DOHH2 (cell line): ENCODE results near the gene SDC4.

ENCODE experiments used
- H3F3A ChIP-seq: fragments of 200-600 bp; sonication (generic), shearing (Covaris generic); 2 replicates; pipeline ENCODE4 v1.6.0; 2016; ENCODE audit warnings: antibody characterized with exemption, mild to moderate bottlenecking; ENCODE audit not compliant: control insufficient read depth, insufficient read depth
- H3K27ac ChIP-seq: fragments of 200-600 bp; sonication (generic); 2 replicates; pipeline ENCODE4 v1.5.1; 2014; ENCODE audit warnings: low read depth, mild to moderate bottlenecking, low read length, moderate library complexity
- H3K27me3 ChIP-seq: fragments of 200-600 bp; sonication (generic); 2 replicates; pipeline ENCODE4 v1.6.1; 2014; ENCODE audit warnings: mild to moderate bottlenecking, low read length, mixed read lengths; ENCODE audit not compliant: control insufficient read depth
- H3K36me3 ChIP-seq: fragments of 200-600 bp; sonication (generic); 2 replicates; pipeline ENCODE4 v1.6.1; 2014; ENCODE audit warnings: mild to moderate bottlenecking, low read length, moderate library complexity, mixed read lengths; ENCODE audit not compliant: control insufficient read depth
- H3K4me1 ChIP-seq: fragments of 200-600 bp; sonication (generic); 2 replicates; pipeline ENCODE4 v1.6.1; 2014; ENCODE audit warnings: mild to moderate bottlenecking, low read length, mixed read lengths; ENCODE audit not compliant: control insufficient read depth
- H3K4me2 ChIP-seq: fragments of 200-600 bp; sonication (generic); 2 replicates; pipeline ENCODE4 v1.6.0; 2014; ENCODE audit warnings: mild to moderate bottlenecking, low read length, moderate library complexity
- H3K4me3 ChIP-seq: fragments of 200-600 bp; sonication (generic); 2 replicates; pipeline ENCODE4 v1.5.1; 2014; ENCODE audit warnings: mild to moderate bottlenecking, low read length, mixed read lengths
- H3K79me2 ChIP-seq: fragments of 200-600 bp; sonication (generic); 2 replicates; pipeline ENCODE4 v1.6.1; 2014; ENCODE audit warnings: mild to moderate bottlenecking, low read length, mixed read lengths; ENCODE audit not compliant: control insufficient read depth
- H3K9me2 ChIP-seq: fragments of 200-600 bp; sonication (generic); replicated peaks from 2 replicates; pipeline ENCODE4 v1.6.1; 2014; ENCODE audit warnings: mild to moderate bottlenecking, low read length, mixed read lengths; ENCODE audit not compliant: control insufficient read depth
- H3K9me3 ChIP-seq: fragments of 200-600 bp; sonication (generic); 2 replicates; pipeline ENCODE4 v1.6.1; 2014; ENCODE audit warnings: antibody characterized with exemption, low read length, mixed read lengths; ENCODE audit not compliant: control insufficient read depth, insufficient read depth
- H4K20me1 ChIP-seq: fragments of 200-600 bp; sonication (generic); 2 replicates; pipeline ENCODE4 v1.6.0; 2014; ENCODE audit warnings: low read depth, mild to moderate bottlenecking, antibody characterized with exemption, low read length, moderate library complexity; ENCODE audit not compliant: control insufficient read depth, insufficient read depth
- EZH2phosphoT487 ChIP-seq: fragments of 200-600 bp; sonication (generic); IDR thresholded peaks from 2 replicates; pipeline ENCODE4 v1.6.1; 2017; ENCODE audit warnings: borderline replicate concordance, mild to moderate bottlenecking, antibody characterized with exemption, low read length, moderate library complexity, mixed read lengths
- TF ChIP-seq, protein P1 (sequence below): fragments of 200-600 bp; sonication (generic); IDR thresholded peaks from one replicate; pipeline ENCODE4 v1.5.1; 2014; ENCODE audit warnings: antibody characterized with exemption, mild to moderate bottlenecking, low read depth, low read length; ENCODE audit not compliant: poor library complexity, severe bottlenecking

SDC4 gene

DNA sequence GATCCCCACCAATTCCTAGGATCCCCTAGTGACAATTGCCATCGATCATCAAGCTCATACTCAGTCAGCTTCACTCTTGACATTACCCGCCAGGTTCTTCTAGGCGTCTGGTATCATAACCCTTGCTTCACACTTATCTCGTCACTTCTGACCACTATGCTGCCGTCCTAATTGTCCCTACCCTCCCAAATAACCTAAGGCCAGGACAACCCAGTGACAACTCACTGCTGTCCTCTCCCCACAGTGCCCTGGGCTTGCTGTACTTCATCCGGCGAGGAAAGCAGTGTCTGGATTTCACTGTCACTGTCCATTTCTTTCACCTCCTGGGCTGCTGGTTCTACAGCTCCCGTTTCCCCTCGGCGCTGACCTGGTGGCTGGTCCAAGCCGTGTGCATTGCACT, 18.4 kb upstream of the SDC4 start:
- peaks cover 38% of the 10 kb centered on the region for H3K79me2 ChIP-seq
- no peak overlapping the region for H3K27ac ChIP-seq
- no peak overlapping the region; the same call in 1 of the 2 replicates for H3K4me2 ChIP-seq
- H3K9me2 ChIP-seq: no peaks in the 10 kb centered on the region
- H3F3A ChIP-seq: peaks cover 26% of the 10 kb centered on the region
- no peaks in the 10 kb centered on the region for H3K9me3 ChIP-seq
- no peaks in the 10 kb centered on the region for H3K27me3 ChIP-seq
- H3K36me3 ChIP-seq: peaks cover 43% of the 10 kb centered on the region
- H4K20me1 ChIP-seq: peaks cover 19% of the 10 kb centered on the region
- H3K4me3 ChIP-seq: no peak overlapping the region
- TF ChIP-seq, protein P1, sequence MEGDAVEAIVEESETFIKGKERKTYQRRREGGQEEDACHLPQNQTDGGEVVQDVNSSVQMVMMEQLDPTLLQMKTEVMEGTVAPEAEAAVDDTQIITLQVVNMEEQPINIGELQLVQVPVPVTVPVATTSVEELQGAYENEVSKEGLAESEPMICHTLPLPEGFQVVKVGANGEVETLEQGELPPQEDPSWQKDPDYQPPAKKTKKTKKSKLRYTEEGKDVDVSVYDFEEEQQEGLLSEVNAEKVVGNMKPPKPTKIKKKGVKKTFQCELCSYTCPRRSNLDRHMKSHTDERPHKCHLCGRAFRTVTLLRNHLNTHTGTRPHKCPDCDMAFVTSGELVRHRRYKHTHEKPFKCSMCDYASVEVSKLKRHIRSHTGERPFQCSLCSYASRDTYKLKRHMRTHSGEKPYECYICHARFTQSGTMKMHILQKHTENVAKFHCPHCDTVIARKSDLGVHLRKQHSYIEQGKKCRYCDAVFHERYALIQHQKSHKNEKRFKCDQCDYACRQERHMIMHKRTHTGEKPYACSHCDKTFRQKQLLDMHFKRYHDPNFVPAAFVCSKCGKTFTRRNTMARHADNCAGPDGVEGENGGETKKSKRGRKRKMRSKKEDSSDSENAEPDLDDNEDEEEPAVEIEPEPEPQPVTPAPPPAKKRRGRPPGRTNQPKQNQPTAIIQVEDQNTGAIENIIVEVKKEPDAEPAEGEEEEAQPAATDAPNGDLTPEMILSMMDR: no peak
- TF ChIP-seq EZH2phosphoT487: no peak
- peaks cover 67% of the 10 kb centered on the region for H3K4me1 ChIP-seq

DNA sequence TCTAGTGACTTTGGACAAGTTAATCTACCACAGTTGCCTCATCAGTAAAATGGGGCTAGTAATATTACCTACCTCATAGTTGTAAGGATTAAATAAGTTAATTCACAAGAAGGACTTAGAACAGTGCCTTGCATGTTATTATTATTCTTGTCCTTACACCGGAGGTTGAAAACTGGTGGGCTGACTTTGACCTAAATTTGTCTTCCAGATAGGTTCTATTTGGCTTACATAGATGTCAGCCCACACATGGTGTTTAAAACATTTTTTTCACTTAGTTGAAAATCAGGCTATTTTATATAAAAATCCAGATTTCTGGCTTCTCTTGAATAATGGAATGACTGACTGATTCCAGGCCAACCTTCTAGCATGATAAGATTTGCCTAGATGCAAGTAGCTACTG, 18.0 kb upstream of the SDC4 start:
- peaks cover 38% of the 10 kb centered on the region for H3K79me2 ChIP-seq
- H3K27me3 ChIP-seq: no peaks in the 10 kb centered on the region
- no peak overlapping the region for H3K4me2 ChIP-seq
- peaks cover 71% of the 10 kb centered on the region for H3K4me1 ChIP-seq
- H3K27ac ChIP-seq: no peak overlapping the region
- peaks cover 21% of the 10 kb centered on the region for H3F3A ChIP-seq
- no peaks in the 10 kb centered on the region for H3K9me2 ChIP-seq
- H3K36me3 ChIP-seq: peaks cover 43% of the 10 kb centered on the region
- peaks cover 19% of the 10 kb centered on the region for H4K20me1 ChIP-seq
- TF ChIP-seq, protein P1: no peak
- TF ChIP-seq EZH2phosphoT487: no peak
- no peak overlapping the region for H3K4me3 ChIP-seq
- no peaks in the 10 kb centered on the region for H3K9me3 ChIP-seq

DNA sequence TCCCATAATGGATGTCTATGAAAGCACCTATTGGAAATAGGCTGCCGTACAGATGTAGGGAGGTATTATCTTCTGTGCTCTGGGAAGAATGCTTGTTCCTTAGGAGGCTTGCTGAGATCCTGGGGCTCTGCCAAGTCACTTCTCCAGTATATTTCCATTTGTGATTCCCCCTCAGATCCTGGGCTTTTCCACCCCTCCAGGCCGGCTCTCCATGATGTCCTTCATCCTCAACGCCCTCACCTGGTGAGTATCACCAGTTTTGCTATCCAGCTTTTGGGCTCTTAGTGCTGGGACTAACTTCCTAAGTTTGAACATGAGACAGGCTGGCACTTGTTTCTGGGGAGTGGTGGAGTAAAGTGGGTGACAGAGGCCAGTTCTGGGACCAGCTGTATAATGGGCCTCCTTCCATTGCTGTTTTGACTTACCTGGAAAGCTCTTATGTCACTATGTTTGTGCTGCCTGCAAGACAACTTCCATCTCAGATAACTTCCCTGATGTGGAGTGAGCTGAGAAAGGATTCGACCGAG, 17.3 kb upstream of the SDC4 start:
- Histone ChIP-seq H3K27ac (no peak overlapping the region), H3K4me3 (no peak overlapping the region), H4K20me1 (peaks cover 19% of the 10 kb centered on the region), H3K9me2 (no peaks in the 10 kb centered on the region), H3F3A (peaks cover 21% of the 10 kb centered on the region), H3K36me3 (peaks cover 43% of the 10 kb centered on the region), H3K4me2 (no peak overlapping the region; the same call in 1 of the 2 replicates), H3K9me3 (no peaks in the 10 kb centered on the region), H3K27me3 (no peaks in the 10 kb centered on the region), H3K4me1 (peaks cover 74% of the 10 kb centered on the region), H3K79me2 (peaks cover 38% of the 10 kb centered on the region)
- TF ChIP-seq, protein P1: no peak
- TF ChIP-seq EZH2phosphoT487: no peak
